GM23248 (cell line): Measurements from ENCODE around the gene TIGD7. TPM values are rescaled to one million over a fixed set of nuclear protein-coding genes. Genes with fewer than 3 reads are reported as not detected.

ENCODE experiments used
- DNase-seq: peaks from one replicate; pipeline ENCODE4 v3.0.0-alpha.2; 2015
- H2AFZ ChIP-seq: fragments of 200-600 bp; sonication (generic); 2 replicates; pipeline ENCODE4 v1.6.1; 2016; ENCODE audit warnings: antibody characterized with exemption
- H3F3A ChIP-seq: fragments of 200-600 bp; sonication (generic); 2 replicates; pipeline ENCODE4 v1.6.1; 2016; ENCODE audit warnings: mild to moderate bottlenecking, antibody characterized with exemption, mixed run types; ENCODE audit not compliant: insufficient read depth
- H3K27ac ChIP-seq: fragments of 200-600 bp; sonication (generic); 2 replicates; pipeline ENCODE4 v1.5.1; 2016; ENCODE audit warnings: mild to moderate bottlenecking
- H3K27me3 ChIP-seq: fragments of 200-600 bp; sonication (generic); replicated peaks from 2 replicates; pipeline ENCODE4 v1.6.1; 2016; ENCODE audit warnings: mild to moderate bottlenecking; ENCODE audit not compliant: insufficient read depth
- H3K36me3 ChIP-seq: fragments of 200-600 bp; sonication (generic); 2 replicates; pipeline ENCODE4 v1.6.1; 2016; ENCODE audit warnings: low read depth, mild to moderate bottlenecking
- H3K4me1 ChIP-seq: fragments of 200-600 bp; sonication (generic); 2 replicates; pipeline ENCODE4 v1.6.1; 2016; ENCODE audit warnings: mild to moderate bottlenecking; ENCODE audit not compliant: insufficient read depth
- H3K4me2 ChIP-seq: fragments of 200-600 bp; sonication (generic); one replicate; pipeline ENCODE4 v1.6.1; 2016; ENCODE audit warnings: mild to moderate bottlenecking; ENCODE audit not compliant: unreplicated experiment
- H3K4me3 ChIP-seq: fragments of 200-600 bp; sonication (generic); 2 replicates; pipeline ENCODE4 v1.5.1; 2016; ENCODE audit warnings: mild to moderate bottlenecking
- H3K79me2 ChIP-seq: fragments of 200-600 bp; sonication (generic); 2 replicates; pipeline ENCODE4 v1.6.1; 2016; ENCODE audit warnings: mild to moderate bottlenecking; ENCODE audit not compliant: insufficient read depth
- H3K9ac ChIP-seq: fragments of 200-600 bp; sonication (generic); 2 replicates; pipeline ENCODE4 v1.6.1; 2016; ENCODE audit warnings: mild to moderate bottlenecking
- H3K9me2 ChIP-seq: fragments of 200-600 bp; sonication (generic); 2 replicates; pipeline ENCODE4 v1.6.1; 2016; ENCODE audit warnings: mixed run types, mild to moderate bottlenecking, moderate library complexity; ENCODE audit not compliant: insufficient read depth
- H3K9me3 ChIP-seq: fragments of 200-600 bp; sonication (generic); one replicate; pipeline ENCODE4 v1.6.1; 2017; ENCODE audit warnings: low read depth
- H4K20me1 ChIP-seq: fragments of 200-600 bp; sonication (generic); 2 replicates; pipeline ENCODE4 v1.6.0; 2016; ENCODE audit not compliant: insufficient read depth
- EZH2 ChIP-seq: fragments of 200-600 bp; sonication (generic); IDR thresholded peaks from 2 replicates; pipeline ENCODE4 v1.6.1; 2018; ENCODE audit warnings: antibody characterized with exemption, mild to moderate bottlenecking; ENCODE audit not compliant: insufficient read depth, poor library complexity, severe bottlenecking
- EZH2phosphoT487 ChIP-seq: fragments of 200-600 bp; sonication (generic); IDR thresholded peaks from 2 replicates; pipeline ENCODE4 v1.6.1; 2018; ENCODE audit warnings: antibody characterized with exemption, moderate library complexity, mild to moderate bottlenecking, low read depth; ENCODE audit not compliant: insufficient read depth
- WGBS, 2 experiments: methylation state at CpG; one replicate each; pipeline ENCODE4 v1.1.6; 2015 to 2017; ENCODE audit warnings: low lambda C conversion rate in 2 of 2, low coverage in 1 of 2; ENCODE audit errors: missing lambda C conversion rate in 2 of 2; 5-methylcytosine and 5-hydroxymethylcytosine counted together
- in situ Hi-C: fragments of 300-500 bp; cut with MboI; formaldehyde crosslinking; loops from 2 replicates; pipeline ENCODE4 v1.15.0; 2020
- polyA plus RNA-seq: library from polyadenylated mRNA; unstranded; fragments of >200 nt; fragmentation: Nextera tagmentation; extraction: Ambion mirVana; gene quantifications from 2 replicates; pipeline ENCODE4 v1.2.1, GENCODE V29; 2016
- total RNA-seq: library from RNA; depleted of rRNA; stranded (reverse); fragments of >200 nt; shearing (Covaris generic); gene quantifications from 2 replicates; pipeline ENCODE4 v1.2.3, GENCODE V29; 2014; rRNA removed

Gene TIGD7
- total and polyA plus RNA-seq, 2 experiments from 2014 or later: 4.9 to 5.3 TPM

DNA sequence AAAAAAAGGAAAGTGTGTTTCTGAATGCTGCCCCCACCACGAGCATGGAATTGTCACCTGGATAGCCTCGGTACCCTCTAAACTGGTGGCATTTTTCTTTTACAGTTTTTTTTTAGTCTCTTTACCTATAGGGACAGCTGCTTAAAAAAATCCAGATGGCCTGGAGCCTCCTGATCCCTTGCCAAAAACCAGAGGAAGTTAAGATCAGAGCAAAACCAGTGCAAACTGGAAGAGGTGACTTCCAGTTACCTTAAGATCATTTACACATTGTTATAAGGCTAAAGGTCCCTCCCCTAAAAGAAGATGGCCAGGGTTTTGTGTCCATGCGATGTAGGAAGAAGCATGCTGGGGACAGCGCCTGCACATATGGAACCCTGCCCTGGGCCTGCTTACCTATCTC lies 52.3 kb downstream of the TIGD7 start:
- Histone ChIP-seq H3K79me2 (no peaks in the 10 kb centered on the region), H3F3A (no peaks in the 10 kb centered on the region), H3K4me3 (no peak overlapping the region), H2AFZ (no peak overlapping the region), H3K9me2 (no peaks in the 10 kb centered on the region), H4K20me1 (no peaks in the 10 kb centered on the region), H3K9me3 (no peaks in the 10 kb centered on the region), H3K4me1 (no peaks in the 10 kb centered on the region), H3K27me3 (no peaks in the 10 kb centered on the region; the same call in none of the 2 replicates), H3K36me3 (no peaks in the 10 kb centered on the region), H3K9ac (no peak overlapping the region), H3K27ac (no peak overlapping the region), H3K4me2 (no peak overlapping the region)
- in situ Hi-C loops: no loop called here
- DNase-seq: no peak
- 35 to 46% methylated on average over 4 of the region's 4 CpGs for WGBS, 2 experiments
- no peak for TF ChIP-seq EZH2
- TF ChIP-seq EZH2phosphoT487: no peak

DNA sequence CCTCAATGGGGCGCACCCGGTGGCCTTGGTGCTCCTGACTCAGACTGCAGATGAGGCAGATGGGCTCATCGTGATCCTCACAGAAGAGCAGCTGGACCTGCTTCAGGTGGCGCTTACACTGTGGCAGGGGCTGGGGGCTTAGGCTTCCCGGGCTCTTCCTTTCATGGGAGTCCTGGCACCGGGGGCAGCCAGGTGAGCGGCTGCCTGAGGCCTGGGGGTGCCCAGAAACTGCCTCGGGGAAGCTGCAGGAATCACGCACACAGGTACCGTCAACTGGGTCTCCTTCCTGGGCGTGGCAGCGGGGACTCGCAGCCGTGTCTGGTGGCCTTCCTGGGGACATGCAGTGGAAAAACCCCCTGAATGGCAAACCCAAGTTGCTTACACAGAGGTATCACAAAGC lies 55.8 kb downstream of the TIGD7 start:
- no peaks in the 10 kb centered on the region for H4K20me1 ChIP-seq
- H3K4me3 ChIP-seq: no peak overlapping the region
- DNase-seq: no peak
- no peaks in the 10 kb centered on the region; the same call in none of the 2 replicates for H3K27me3 ChIP-seq
- no peaks in the 10 kb centered on the region for H3K4me1 ChIP-seq
- H3K79me2 ChIP-seq: no peaks in the 10 kb centered on the region
- H2AFZ ChIP-seq: no peak overlapping the region
- H3K9me3 ChIP-seq: no peaks in the 10 kb centered on the region
- H3F3A ChIP-seq: no peaks in the 10 kb centered on the region
- H3K27ac ChIP-seq: no peak overlapping the region
- H3K4me2 ChIP-seq: no peak overlapping the region
- 71 to 76% methylated on average over 14 of the region's 14 CpGs for WGBS, 2 experiments
- no peak overlapping the region for H3K9ac ChIP-seq
- TF ChIP-seq EZH2 (no peak), EZH2phosphoT487 (no peak)
- in situ Hi-C loops: no loop called here
- no peaks in the 10 kb centered on the region for H3K9me2 ChIP-seq
- no peaks in the 10 kb centered on the region for H3K36me3 ChIP-seq

DNA sequence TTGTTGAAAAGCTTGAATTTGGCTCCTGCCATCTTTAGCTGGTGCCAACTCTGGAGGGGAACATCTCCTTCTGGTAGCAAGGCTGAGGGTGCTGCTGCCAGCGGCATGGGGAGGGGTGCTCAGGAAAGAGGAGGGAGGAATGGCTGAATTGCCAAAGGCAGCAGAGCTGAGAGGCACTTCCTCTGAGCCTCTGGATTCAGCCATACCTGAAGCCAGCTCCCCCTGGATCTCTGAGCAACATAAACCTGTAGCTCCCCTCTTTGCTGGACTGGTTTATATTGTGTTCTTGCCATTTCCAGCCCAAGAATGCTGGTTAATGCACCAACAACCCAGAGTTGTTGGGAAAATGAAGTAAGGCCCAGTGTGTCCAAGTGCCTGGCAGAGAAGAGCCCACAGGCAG lies 56.2 kb downstream of the TIGD7 start:
- Histone ChIP-seq H2AFZ (no peak overlapping the region), H4K20me1 (no peaks in the 10 kb centered on the region), H3K9ac (no peak overlapping the region), H3K4me3 (no peak overlapping the region), H3K36me3 (no peaks in the 10 kb centered on the region), H3K4me2 (no peak overlapping the region), H3K9me2 (no peaks in the 10 kb centered on the region), H3K4me1 (no peaks in the 10 kb centered on the region), H3K9me3 (no peaks in the 10 kb centered on the region), H3K27ac (no peak overlapping the region), H3K79me2 (no peaks in the 10 kb centered on the region), H3K27me3 (no peaks in the 10 kb centered on the region; the same call in none of the 2 replicates), H3F3A (no peaks in the 10 kb centered on the region)
- in situ Hi-C loops: no loop called here
- no peak for TF ChIP-seq EZH2
- no peak for TF ChIP-seq EZH2phosphoT487
- no peak for DNase-seq
- WGBS, 2 experiments: 58 to 59% methylated on average over 1 of the region's 1 CpG

Other genes starting within 250 kb of the TIGD7 start
- 0.76 TPM in 1 of 2 replicates, not detected in the other for gene IL32, start 239.8 kb downstream of the TIGD7 start, total RNA-seq
- 0.56 and 1.0 TPM in 2 replicates for gene IL32, start 239.8 kb downstream of the TIGD7 start, polyA plus RNA-seq
- gene ZSCAN10, start 206.1 kb downstream of the TIGD7 start, total RNA-seq: not detected in 2 replicates
- 0.08 TPM in 1 of 2 replicates, not detected in the other for gene ZSCAN10, start 206.1 kb downstream of the TIGD7 start, polyA plus RNA-seq
- gene ZNF205, start 192.8 kb downstream of the TIGD7 start, total RNA-seq: 12.5 and 14.6 TPM in 2 replicates
- 4.2 and 4.4 TPM in 2 replicates for gene ZNF205, start 192.8 kb downstream of the TIGD7 start, polyA plus RNA-seq
- gene ZNF213, start 170.4 kb downstream of the TIGD7 start, total RNA-seq: 7.3 and 7.7 TPM in 2 replicates
- gene ZNF213, start 170.4 kb downstream of the TIGD7 start, polyA plus RNA-seq: 5.3 and 5.4 TPM in 2 replicates
- 5.3 TPM in 1 of 2 replicates, not detected in the other for gene OR1F1, start 117.2 kb downstream of the TIGD7 start, total RNA-seq
- gene OR1F1, start 117.2 kb downstream of the TIGD7 start, polyA plus RNA-seq: not detected in 2 replicates
- 6.2 and 10.3 TPM in 2 replicates for gene ZNF200, start 70.3 kb downstream of the TIGD7 start, total RNA-seq
- 7.0 and 7.8 TPM in 2 replicates for gene ZNF200, start 70.3 kb downstream of the TIGD7 start, polyA plus RNA-seq
- gene MEFV, start 48.8 kb downstream of the TIGD7 start, total RNA-seq: not detected in 2 replicates
- gene MEFV, start 48.8 kb downstream of the TIGD7 start, polyA plus RNA-seq: not detected in 2 replicates
- 55.7 and 66.3 TPM in 2 replicates for gene ZNF263, start 21.9 kb downstream of the TIGD7 start, total RNA-seq
- gene ZNF263, start 21.9 kb downstream of the TIGD7 start, polyA plus RNA-seq: 20.5 and 22.1 TPM in 2 replicates
- gene ZNF75A, start 67 bp upstream of the TIGD7 start, total RNA-seq: 17.2 and 29.1 TPM in 2 replicates
- 14.6 and 16.7 TPM in 2 replicates for gene ZNF75A, start 67 bp upstream of the TIGD7 start, polyA plus RNA-seq
- 0.51 TPM in 1 of 2 replicates, not detected in the other for gene OR2C1, start 50.5 kb upstream of the TIGD7 start, total RNA-seq
- 0.27 TPM in 1 of 2 replicates, not detected in the other for gene OR2C1, start 50.5 kb upstream of the TIGD7 start, polyA plus RNA-seq
- gene ZSCAN32, start 95.6 kb upstream of the TIGD7 start, total RNA-seq: 7.5 and 10.7 TPM in 2 replicates
- 8.0 and 8.1 TPM in 2 replicates for gene ZSCAN32, start 95.6 kb upstream of the TIGD7 start, polyA plus RNA-seq
- gene ZNF174, start 95.8 kb upstream of the TIGD7 start, total RNA-seq: 7.1 and 10.4 TPM in 2 replicates
- 8.2 and 9.1 TPM in 2 replicates for gene ZNF174, start 95.8 kb upstream of the TIGD7 start, polyA plus RNA-seq
- gene ZNF597, start 138.1 kb upstream of the TIGD7 start, total RNA-seq: 3.2 TPM in 2 replicates
- gene ZNF597, start 138.1 kb upstream of the TIGD7 start, polyA plus RNA-seq: 1.8 and 2.2 TPM in 2 replicates
- gene NAA60, start 138.2 kb upstream of the TIGD7 start, total RNA-seq: 11.2 and 14.4 TPM in 2 replicates
- 49.4 and 51.3 TPM in 2 replicates for gene NAA60, start 138.2 kb upstream of the TIGD7 start, polyA plus RNA-seq
- not detected in 2 replicates for gene C16orf90, start 190.1 kb upstream of the TIGD7 start, total RNA-seq
- gene C16orf90, start 190.1 kb upstream of the TIGD7 start, polyA plus RNA-seq: not detected in 2 replicates
- gene CLUAP1, start 195.6 kb upstream of the TIGD7 start, total RNA-seq: 19.3 and 28.5 TPM in 2 replicates
- gene CLUAP1, start 195.6 kb upstream of the TIGD7 start, polyA plus RNA-seq: 33.3 and 37.8 TPM in 2 replicates